ENCODE results near the gene FOSL1.

Gene FOSL1

DNA sequence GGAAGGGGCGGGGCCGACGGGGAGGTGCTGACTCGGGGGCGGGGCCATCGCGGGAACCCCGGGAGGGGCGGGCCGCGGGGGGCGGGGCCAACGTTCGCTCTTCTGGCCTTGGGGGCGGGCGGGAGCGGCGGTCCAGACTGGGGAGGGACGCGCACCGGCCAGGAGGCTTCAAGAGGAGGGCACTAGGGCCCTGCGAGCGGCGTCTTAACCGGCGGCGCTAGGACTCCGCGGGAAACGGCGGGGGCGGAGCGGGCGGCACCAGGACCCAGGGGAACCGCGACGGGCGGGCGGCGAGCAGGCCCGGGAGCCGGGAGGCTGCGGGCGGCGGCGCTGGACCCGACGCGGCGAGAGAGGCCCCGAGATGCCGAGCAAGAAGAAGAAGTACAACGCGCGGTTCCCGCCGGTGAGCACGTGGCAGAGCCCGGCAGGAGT lies 19.0 kb upstream of the FOSL1 start, which contains the start of gene DRAP1:
Gene DRAP1 (plus strand): TSS at position 286 of the 432 bp plus-strand sequence. CDS start 76 bp downstream, at position 362.
- peak; percentile 97 for DNase-seq

DNA sequence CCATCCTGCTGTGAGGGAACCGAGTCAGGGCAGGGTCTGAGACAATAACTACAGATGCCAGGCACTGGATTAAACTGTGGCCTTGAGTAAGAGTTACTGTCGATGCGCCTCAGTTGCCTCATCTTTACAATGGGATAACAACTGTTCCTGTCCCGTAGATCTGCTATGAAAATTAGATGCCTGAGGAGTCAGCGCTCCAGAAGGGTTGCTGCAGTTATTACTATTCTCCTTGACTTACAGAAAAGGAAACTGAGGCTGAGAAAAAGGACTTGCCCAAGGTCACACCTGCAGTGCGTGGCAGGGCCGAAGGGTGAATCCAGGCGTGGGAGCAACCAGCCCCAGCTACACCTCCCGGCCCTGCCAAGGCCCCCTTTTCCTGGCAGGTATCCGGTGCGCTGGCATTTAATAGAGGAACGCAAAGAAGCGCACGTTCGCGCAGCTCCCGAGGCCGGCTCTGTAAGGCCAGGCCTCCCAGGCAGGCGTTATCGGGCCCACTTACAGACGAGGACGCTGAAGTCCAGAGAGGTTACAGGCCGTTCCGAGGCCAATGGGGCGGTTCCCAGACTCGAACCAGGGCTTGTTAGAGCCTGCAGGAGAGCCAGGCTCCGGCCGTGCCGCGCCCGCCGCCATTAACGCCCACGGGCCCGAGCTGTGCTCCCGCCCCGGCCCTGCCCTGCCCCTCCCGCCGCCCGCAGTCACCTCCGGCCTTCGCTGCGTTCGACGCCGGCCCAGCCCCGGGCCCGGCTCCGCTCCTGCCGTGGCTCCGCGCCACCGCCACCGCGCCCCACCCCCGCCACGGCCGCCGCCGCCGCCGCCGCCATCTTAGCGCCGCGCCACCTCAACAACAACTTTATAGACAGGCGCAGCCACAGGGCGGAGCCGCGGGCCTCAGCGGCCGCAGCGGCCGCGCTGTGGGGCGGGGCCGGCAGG lies 18.3 kb upstream of the FOSL1 start, which contains the start of gene C11orf68:
Gene C11orf68 (minus strand): TSS at position 852 of the 930 bp plus-strand sequence. CDS start 31 bp downstream, at position 821.
- DNase-seq: no peak

DNA sequence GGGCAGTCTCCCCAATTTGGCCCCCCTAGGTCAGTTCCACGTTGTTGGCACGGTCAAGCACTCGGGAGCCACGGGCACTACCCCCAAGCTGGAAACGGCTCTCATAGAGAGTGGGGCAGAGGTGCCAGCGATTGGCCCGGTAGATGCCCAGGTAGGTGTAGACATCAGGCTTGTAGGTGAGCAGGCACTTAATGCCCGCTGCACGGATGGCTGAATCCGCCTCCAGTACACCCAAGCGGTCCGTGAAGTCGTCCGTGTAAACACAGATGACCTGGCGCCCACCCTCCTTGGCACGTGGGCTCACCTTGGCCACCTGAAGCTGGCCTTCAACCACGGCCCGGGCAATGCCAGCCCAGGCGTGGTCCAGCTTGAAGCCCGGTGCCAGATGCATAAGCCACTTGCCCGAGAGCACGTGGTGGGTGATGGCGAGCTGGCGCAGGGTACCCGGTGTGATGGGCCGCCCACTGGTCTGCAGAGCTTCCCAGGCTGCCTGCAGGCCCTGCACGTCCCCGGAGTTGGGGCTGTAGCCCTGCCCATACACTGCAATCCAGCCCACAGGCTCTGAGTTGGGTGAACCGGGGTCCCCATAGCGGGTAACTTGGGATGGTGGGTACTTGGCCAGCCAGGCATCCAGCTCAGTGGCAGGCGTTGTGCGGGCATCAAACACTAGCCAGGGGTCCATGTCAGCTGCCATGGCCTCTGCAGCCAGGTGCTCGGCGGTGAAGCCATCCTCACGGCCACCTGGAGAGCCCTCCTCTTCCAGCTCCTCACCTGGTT lies 17.4 kb upstream of the FOSL1 start:
- no peak for DNase-seq

DNA sequence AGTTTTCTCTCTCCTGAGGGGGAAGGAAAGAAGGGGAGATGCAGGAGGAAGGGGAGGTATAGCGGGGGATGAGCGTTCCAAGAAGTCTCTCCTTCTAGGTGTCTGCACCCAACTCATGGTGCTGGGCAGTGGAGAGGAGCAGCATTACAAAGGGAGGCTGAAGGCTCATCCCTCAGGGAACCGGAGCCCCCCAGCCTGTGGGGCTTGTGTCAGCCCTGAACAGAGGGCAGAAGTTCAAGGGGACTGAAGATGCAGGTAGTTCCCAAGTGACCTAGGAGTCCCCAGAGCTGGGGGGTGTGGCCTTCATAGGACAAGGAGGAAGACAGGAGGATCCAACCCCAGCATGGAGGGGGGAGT lies 16.9 kb upstream of the FOSL1 start:
- no peak for DNase-seq

DNA sequence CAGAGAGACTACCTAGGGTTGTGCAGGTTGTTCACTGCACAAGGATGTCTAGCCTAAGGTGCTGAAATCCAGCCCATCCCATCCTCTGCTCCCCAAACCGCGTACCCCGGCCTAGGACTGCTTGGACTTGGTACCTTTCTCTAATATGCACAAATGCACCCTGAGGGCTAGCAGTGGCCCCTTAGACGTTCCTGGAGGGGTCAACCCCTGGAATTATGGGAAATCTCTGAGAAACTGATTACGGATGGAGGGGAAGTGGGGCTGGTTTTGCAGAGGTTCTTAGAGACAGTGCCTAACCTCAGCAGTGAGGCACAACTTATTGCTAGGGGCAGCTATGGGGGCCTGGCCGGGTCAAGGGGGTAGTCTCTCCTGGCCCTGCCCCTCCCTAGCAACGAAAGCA lies 16.2 kb upstream of the FOSL1 start:
- DNase-seq: no peak

DNA sequence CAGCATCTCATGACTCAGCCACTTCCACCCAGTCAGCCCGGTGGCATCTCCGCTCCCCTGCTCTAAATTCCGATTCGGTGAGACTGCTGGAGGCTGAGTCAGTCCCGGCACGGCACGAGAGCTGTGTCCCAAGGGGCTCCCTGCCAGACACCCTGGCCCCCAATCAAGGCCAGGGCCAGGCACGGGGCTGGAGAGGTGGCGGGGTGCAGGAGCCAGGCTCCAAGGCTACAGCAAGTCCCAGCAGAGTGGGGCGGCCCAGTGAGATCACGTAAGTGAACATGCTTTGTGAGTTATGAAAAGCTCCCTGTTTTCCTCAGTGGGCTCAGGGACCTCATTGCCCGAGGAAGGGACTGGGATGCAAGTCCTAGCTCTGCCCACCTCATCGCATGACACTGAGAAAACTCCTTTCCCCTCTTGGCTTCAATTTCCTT lies 15.6 kb upstream of the FOSL1 start:
- no peak for DNase-seq

DNA sequence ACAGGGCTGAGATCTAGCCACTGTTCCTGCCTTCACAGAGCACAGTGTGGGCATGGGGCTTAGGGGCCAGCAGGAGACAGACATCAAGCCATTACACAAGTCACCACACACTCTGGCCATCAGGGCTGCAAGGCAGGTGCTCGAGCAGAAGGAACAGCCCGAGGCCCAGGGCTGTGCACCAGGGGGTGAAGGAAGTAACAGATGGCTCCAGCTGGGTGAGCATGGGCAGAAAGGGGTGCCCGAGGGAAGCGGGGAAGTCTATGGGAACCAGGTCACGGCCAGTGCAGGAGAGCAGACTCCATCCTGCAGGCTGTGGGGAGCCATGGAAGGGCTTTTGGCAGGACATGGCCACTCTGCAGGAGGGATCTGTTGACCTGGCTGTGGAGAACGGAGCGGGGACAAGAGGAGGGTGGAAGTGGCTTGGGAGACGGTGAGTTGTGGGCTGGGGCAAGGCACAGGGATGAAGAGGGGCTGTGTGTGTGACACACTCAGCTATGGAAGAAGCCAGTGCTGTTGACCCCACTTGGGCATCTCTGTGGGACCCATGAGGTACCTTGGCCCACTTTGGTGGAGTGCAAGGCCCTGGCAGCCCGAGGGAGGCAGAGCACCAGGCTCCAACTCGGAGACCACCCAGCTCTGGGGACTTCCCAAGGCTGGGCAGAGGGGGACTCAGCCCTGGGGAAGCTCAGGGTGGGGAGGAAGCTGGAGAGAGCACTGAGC lies 15.1 kb upstream of the FOSL1 start:
- DNase-seq: no peak

DNA sequence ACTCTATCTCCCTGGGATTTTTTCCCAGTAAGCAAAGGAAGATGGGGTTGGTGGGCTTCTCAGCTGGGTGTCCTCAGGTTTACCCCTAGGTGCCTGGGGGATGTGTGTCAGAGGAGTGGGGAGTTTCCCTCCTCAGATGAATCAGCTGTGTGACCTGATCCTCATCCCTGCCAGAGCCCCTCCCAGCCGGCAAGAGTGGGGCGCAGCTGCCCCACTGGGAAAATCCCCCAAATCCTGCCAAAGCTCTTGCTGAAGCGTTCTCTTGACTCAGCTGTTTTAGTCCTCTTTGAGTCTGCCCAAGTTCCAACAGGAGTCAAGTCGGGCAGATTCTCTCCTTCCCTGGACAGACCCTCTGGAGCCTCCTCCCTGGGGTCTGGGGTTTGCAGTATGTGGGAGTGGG lies 12.7 kb upstream of the FOSL1 start:
- no peak for DNase-seq

DNA sequence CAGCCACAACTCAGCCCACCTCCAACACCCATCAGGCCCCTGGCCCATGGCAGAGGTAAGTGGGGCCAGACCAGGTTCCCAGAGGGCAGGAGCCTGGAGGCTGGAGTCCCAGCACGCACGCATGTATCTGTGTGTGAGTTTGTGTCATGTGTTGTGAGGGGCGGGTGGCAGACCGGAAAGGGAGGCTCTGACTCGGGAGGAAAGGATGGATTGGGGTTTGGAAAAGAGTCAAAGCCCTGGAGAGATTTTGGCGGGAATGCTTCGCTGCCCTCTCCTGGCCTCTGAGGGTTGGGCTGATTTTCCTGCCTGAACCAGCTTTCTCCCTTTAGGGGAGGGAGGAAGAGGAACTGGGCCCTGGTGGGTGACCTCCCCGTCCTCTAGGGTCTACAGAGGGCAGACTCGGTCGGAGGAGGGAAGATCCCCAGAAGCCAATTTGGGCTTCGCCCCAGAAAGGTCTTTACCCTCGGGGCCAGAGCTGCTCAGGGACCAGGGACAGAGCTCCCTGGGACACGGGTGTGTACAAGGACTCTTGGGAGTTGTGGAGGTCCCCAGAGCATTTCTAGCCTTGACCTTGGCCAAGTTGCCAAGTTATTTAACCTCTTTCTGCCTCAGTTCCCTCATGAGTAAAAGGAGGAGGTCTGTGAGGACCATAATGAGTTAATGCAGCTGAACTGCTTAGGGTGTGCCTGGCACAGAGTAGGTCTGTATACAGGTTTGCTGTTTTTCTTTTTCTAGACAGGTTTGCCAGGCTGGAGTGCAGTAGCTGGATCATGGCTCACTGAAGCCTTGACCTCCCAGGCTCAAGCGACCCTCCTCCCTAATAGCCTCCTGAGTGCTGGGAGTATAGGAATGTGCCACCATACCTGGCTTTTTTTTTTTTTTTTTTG lies 11.7 kb upstream of the FOSL1 start:
- no peak for DNase-seq

DNA sequence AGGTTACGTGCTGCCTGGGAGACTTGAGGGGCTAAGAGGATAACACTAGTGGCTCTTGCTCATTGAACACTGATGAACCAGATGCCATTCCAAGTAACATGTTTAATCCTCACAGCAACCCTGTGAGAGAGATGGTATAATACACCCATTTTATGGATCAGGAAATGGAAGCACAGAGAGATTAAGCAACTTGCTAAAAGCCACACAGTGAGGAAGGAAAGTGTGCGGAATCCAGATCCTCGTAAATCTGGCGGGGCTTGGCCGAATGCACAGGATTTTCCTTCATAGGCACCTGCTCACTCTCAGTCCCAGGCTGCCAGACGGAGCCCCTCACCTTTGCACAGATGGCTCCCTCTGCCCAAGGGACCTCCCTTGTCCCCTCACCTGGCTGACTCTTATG lies 7.7 kb upstream of the FOSL1 start:
- DNase-seq: no peak

DNA sequence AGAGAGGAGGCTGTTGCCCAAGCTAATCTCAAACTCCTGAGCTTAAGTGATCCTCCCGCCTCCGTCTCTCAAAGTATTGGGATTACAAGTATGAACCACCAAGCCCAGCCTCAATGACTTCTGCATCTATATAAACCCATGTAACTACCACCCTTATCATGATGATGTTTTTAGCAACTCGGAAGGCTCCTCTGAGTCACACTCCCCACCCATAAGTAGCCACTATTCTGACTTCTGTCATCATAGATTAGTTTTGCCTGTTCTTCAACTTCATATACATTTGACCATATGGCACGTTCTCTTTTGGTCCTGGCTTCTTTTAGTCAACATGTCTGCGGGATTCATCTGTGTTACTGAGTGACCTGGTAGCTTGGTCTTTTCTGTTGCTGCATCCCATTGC lies 6.4 kb upstream of the FOSL1 start:
- no peak for DNase-seq

DNA sequence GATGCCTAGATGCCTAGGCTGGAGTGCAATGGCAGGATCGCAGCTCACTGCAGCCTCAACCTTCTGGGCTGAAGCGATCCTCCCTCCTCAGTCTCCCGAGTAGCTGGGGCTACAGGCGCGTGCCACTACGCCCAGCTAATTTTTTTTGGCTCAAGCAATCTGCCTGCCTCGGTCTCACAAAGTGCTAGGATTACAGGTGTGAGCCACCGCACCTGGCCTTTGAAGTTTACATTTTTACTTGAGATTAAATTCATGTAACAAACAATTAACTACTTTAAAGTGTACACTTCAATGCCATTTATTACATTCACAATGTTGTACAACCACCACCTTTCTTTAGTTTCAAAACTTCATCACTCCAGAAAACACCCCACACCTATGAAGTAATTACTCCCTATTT lies 3.5 kb upstream of the FOSL1 start:
- no peak for DNase-seq

DNA sequence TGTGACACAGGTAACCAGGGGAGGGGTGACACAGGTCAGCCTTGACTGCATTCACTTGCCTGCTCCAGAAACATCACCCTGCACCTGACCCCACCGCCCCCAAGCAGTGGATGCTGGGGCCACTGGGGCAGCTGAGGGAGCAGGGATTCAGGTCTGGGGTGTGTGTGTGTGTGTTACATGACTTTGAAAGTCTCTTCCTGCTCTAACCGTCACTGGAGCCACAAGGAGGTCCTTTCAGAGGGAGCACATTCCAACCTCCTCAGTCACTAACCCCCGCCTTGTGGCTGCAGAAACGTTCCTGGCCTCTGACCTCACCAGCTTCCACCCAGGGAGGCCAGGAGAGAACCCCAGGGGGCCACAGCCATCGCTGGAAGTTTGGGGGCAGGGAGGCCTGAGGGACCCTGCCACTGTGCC lies 2.9 kb upstream of the FOSL1 start:
- no peak for DNase-seq

DNA sequence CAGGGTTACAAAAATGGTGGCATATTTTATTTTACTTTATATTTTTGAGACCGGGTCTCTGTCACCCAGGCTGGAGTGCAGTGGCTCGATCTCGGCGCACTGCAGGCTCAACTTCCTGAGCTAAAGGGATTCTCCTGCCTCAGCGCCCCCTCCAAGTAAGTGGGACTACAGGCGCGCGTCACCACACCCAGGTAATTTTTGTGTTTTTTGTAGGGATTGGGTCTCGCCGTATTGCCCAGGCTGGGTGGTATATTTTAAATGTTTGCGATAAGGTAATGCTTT lies 652 bp upstream of the FOSL1 start:
- no peak for DNase-seq

DNA sequence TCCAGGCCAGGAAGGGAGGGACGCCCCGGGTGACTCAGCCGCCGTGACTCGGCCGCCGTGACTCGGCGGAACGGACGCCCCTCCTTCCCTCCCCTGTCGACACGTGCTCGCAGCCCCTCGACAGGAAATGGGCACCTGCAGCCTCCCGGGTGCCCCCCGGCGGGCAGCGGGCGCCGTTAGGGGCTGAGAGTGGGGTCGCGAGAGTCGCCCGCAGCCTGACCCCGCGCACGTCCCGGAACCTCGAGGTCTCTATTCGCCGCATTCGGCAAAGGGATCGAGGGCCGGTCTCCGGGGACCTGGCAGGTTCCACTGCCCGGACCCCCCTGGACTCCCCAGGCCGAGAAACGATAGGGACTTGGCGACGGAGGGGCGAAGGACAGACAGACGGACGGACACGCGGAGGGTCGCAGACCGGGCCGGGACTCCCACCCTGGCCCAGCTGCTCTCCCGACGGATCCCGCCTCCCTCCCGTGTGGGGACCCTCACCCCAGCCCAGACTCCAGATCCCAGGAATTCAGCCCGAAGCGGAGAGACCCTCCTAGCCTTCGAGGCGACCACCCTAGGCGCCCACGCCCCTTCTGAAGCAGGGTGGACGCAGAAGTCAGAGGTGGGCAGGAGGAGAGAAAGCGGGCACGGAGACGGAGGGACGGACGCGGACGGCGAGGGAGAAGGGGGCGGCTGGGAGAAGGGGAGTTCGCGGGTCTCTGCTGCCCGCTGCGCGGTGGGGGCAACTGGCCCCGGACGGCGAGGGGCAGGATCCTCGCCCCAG lies 648 bp downstream of the FOSL1 start:
- peak; percentile 35 for DNase-seq

DNA sequence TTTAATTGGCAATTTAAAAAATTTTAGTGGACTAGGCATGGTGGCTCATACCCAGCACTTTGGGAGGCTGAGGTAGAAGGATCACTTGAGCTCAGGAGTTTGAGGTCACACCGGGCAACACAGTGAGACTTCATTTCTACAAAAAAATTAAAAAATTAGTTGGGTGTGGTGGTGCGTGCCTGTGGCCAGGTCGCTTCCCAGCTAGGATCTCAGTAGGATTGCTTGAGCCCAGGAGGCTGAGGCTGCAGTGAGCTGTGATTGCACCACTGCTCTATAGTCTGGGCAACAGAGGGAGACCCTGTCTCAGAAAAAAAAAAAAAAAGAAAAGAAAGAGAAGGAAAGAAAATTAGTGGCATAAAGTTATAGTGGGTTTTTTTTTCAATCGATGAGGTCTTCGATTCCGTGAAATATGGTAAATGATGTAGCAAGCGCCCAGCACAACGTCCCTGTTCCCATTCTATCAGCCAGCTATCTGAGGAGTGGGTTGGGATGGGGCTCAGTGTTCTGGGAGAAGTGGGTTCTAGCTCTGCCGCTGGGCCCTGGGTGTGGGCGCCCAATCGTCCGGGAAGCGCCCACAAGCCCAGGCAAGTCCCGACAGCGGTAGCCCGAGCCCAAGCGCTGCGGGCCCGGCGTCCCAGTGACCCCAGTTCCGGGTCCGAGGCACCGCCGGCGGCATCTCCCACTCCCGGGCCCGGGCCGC lies 1.4 kb downstream of the FOSL1 start:
- no peak for DNase-seq

DNA sequence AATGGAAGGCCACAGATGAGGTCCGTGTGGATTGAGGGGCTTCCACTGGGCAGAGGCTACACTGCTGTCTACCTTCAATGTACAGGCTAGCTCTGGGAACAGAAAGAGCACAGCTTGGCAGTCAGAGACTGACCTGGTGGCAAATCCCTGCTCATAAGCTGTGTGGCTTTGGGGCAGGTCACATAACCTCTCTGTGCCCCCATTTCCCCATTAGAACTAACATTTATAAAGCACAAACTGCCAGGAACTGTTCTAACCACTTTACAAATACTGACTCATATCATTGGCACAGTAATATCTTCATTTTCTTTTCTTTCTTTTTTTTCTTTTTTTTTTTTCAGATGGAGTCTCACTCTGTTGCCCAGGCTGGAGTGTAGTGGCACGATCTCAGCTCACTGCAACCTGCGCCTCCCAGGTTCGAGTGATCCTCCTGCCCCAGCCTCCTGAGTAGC lies 3.1 kb downstream of the FOSL1 start:
- DNase-seq: no peak

DNA sequence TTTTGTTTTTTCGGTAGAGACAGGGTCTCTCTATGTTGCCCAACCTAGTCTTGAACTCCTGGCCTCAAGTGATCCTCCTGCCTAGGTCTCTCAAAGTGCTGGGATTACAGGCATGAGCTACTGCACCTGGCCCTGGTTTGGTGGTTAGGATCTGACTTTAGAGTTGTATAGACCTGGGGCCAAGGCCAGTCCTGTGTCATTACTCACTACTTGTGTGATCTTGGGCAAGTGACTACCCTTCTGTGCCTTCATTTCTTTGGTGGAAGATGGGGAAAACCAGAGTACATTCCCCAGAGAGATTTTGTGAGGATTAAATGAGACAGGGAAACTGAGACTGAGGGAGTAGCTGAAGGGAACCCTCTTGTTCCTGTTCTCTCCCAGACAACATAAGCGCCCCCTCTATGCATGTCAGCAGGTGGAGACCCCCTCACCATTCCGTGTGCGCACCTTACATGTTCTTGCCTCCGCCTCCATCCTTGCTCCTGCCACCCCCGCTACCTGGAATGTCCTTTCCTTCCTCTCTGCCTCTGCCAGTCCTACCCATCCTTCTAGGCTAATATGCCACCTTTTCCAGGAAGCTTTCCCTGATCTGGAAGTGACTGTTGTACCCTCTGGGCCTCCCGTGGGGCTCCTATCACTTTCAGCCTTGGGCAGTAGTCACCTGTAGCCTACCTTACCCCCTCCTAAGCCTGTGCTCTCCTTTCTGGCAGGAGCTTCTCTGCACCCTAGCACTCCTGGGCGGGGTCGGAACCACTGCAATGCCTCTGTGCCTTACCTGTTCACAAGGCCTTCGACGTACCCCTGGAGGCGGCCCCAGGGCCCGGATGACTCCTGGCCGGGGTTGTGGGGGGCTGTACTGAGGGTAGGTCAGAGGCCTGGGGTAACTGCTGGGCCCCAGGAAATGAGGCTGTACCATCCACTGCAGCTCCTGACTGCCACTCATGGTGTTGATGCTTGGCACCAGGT lies 3.9 kb downstream of the FOSL1 start:
- no peak for DNase-seq

DNA sequence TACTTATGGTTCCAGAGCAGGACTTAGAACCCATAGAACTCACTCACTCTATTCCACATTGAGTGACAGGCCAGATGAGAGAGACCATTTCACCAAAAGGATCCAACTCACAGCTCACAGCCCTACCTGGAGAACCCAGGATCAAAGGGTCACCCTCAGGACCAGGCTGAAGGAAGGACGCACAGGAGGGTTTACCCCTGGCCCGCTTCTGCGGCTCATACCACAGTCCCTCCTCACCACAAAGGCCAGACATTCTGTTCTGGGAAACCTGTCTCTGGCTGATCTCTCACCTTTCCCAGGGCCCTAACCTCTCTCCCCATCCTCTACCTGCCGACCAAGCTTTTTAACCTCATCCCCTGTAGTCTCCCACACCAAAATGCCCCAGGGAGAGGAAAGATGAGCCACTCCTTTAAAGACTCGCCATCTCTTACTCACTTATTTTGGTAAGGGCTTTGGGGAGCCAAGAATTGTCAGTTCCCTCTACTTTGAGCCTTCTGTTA lies 4.7 kb downstream of the FOSL1 start:
- no peak for DNase-seq

Measured in activated effector memory CD4-positive, alpha-beta T cell treated with Interleukin-2 at 50 U/mL for 16 hours (primary cell).